ENCODE data around the gene PSMD10.

PSMD10 gene, protein sequence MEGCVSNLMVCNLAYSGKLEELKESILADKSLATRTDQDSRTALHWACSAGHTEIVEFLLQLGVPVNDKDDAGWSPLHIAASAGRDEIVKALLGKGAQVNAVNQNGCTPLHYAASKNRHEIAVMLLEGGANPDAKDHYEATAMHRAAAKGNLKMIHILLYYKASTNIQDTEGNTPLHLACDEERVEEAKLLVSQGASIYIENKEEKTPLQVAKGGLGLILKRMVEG

GRCh38 chrX:108091264-108091877, at the start of gene PSMD10, which contains the start of gene ATG4A:
PSMD10 (minus strand) TSS chrX:108091542; CDS start chrX:108091520, 22 bp downstream.
ATG4A (plus strand) TSS chrX:108091778; CDS start chrX:108091827, 49 bp downstream.
- DNase-seq (ENCODE audit: low read depth) = peak; percentile 96

GRCh38 chrX:108138814-108139702, 47.7 kb upstream of the PSMD10 start:
- DNase-seq (ENCODE audit: low read depth) = no peak

DNA sequence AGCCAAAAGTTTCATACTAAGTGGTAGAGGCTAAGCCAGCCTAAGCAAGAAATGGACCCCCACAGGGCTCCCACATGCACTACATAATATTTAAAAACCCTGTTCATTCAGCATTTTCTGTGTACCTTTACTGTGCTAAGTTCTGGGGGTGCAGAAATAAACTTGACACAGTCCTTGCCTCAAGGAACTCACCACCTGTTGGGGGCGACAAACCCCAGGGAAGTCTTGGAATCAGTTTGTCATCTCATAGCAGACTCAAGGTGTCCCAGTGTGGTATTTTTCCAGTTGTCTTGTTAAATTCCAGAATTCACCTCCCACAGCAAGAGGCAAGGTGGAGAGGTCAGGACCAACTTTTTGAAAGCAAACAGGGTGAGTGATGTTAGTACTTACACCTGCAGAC, 43.4 kb upstream of the PSMD10 start:
- no peak for DNase-seq (ENCODE audit: low read depth)

- no peak for DNase-seq (ENCODE audit: low read depth)
Measured at GRCh38 chrX:108132876-108133275, 41.5 kb upstream of the PSMD10 start.

DNA sequence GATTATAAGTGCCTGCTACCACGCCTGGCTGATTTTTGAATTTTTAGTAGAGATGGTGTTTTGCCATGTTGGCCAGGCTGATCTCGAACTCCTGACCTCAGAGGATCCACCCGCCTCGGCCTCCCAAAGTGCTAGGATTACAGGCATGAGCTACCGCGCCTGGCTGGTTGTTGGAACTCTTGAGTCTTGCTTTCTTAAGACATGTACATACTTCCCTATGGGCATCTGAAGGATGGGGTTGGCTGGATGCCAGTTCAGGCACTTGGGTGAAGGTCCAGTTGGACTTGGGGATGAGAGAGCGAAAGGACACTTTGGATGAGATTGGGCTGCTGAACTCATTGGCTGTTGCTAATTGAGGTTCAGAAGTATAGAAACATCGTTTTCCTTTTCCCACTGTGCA, 40.7 kb upstream of the PSMD10 start:
- DNase-seq (ENCODE audit: low read depth) = no peak

DNA sequence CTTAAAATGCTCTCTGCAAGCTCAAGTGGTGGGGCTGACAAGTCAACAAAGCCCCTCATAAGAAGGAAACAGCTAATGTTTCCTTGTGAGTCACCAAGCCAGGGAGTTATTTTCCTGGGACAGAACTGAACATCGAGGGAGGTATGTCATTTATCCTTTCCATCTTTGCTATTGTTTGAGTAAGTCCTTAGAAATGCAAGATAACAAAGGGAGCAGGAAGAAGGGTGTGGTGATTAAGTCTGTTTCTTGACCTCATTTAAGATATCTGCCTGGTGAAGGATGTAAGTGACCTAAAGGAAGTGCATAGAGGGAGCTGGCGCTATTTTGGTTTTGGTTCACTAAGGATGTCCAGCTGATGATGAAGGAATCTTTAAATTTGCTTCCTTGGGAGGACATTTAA, 40.1 kb upstream of the PSMD10 start:
- DNase-seq (ENCODE audit: low read depth) = peak; percentile 28

- no peak for DNase-seq (ENCODE audit: low read depth)
Measured at GRCh38 chrX:108130889-108131288, 39.5 kb upstream of the PSMD10 start.

DNA sequence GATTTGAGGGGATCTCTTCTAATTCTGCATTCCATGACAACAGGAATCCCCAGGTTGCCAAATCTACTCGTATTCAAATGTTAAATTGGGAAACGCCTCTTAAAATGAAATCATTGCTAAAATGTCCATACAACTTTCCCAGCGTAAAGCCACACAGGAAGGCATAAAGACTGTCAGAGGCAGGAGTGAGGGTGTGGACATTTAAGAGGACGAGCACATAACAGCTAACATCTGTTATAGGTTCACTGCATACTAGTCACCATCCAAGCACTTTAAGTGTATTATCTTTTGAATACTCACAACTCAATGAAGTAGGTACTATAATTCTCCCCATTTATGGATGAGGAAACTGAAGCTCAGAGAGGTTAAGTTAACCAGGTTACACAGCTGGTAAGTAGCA, 35.8 kb upstream of the PSMD10 start:
- no peak for DNase-seq (ENCODE audit: low read depth)

DNA sequence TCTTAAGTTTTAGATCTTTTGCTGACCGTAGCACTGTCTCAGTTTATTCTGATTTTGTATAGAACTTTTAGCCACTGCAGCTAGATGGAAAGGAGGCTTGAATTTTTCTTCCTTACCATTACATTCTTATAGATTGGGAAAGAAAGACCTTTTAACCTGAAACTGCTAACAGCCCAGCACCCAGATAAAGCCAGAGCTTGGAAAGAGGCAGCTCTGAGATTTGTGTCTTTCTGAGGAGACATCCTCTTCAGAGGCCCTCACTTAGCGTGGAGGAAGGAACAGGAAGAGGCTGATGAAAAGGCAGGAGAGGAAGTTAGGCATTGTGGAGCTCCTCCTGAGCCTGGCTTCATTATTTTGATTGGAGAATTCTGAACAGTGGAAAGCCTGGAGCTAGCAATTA, 35.3 kb upstream of the PSMD10 start:
- peak; percentile 11 for DNase-seq (ENCODE audit: low read depth)

DNA sequence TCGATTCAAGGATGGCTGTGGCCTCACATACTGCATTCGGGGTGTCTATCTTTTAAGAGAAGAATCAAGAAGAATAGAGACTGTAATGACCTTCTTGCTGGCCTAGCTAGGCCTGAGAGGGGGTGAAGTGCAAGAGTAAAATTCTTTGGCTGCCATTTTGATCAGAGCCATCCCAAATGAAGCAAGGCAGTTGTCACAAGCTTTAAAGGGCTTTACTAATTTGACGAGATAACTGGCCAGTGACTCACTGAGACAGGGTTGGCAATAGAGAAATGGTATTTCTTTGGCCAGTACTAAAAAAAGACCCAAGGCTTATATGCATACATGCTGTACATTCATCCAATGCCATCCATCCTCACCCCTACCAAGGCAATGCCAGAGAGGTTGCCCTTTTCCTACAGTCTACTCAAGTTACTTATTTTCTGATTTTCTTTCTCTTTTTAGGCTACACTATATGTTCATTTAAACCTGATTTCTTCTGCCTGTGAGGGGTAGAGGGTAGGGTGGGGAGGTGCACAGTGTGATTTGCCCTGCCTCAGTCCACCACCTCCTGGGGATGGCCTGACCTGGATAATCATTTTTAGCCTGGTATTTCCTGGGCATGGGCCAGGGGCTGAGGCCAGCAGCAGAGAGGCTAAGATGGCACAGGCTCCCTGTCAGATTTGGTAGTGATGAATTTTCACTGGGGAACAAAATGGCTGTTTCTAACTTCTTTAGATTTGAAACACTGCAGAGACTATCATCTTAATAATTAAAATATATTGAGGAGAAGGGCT, 32.4 kb upstream of the PSMD10 start:
- no peak for DNase-seq (ENCODE audit: low read depth)

- DNase-seq (ENCODE audit: low read depth) = peak; percentile 13
Measured at GRCh38 chrX:108122748-108123147, 31.4 kb upstream of the PSMD10 start.

- DNase-seq (ENCODE audit: low read depth) = no peak
Measured at GRCh38 chrX:108121291-108121690, 29.9 kb upstream of the PSMD10 start.

- DNase-seq (ENCODE audit: low read depth) = no peak
Measured at GRCh38 chrX:108117988-108118387, 26.6 kb upstream of the PSMD10 start.

- no peak for DNase-seq (ENCODE audit: low read depth)
Measured at GRCh38 chrX:108114541-108114940, 23.2 kb upstream of the PSMD10 start.

DNA sequence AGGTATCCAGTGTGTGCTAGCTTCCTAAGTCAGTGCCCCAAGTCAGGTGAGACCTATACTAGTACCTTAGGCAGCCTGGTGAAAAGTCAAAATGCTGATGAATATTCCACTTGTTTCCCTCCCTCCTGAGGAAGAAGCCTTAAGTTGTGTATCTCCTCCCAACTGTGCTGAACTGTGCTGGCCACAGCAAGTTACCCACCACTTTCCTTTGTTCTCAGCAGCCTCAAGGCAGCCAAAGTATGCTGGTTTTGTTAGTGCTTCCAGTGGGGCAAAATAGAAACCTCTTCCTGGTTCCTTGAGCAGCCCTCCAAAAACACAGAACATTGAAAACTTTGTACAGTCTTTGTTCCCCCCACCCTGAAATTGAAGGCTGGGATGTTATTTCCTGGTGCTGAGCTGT, 14.1 kb upstream of the PSMD10 start:
- DNase-seq (ENCODE audit: low read depth) = no peak

GRCh38 chrX:108097380-108097779, 6.0 kb upstream of the PSMD10 start:
- peak; percentile 7 for DNase-seq (ENCODE audit: low read depth)

- no peak for DNase-seq (ENCODE audit: low read depth)
Measured at GRCh38 chrX:108091878-108092291, 543 bp upstream of the PSMD10 start.

- peak; percentile 36 for DNase-seq (ENCODE audit: low read depth)
Measured at GRCh38 chrX:108090491-108091263, 665 bp downstream of the PSMD10 start.

- DNase-seq (ENCODE audit: low read depth) = no peak
Measured at GRCh38 chrX:108088511-108088910, 2.8 kb downstream of the PSMD10 start.

GRCh38 chrX:108087792-108088191, 3.5 kb downstream of the PSMD10 start:
- DNase-seq (ENCODE audit: low read depth) = no peak

DNA sequence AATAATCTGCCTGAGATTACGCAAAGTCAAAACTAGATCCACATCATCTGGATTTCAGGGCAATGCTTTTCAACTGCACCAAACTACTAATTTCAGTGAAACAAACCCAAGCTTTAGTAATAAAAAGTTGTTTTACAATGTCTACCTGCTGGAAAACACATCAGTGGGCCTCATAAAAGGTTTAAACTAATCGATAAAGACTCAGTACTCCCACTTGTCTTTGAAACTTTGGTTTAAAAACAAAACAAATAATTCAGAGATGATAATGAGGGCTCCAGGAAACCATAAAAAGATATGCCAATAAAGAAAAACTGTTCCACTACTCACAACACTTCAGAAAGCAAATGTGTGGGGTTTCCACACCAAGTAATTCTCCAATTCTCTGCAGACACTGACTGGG, 10.2 kb downstream of the PSMD10 start:
- DNase-seq (ENCODE audit: low read depth) = no peak
